Bronchial smooth muscle cell (primary cell): ENCODE results near the gene TTC1. TPM values are rescaled to one million over a fixed set of nuclear protein-coding genes. Genes with fewer than 3 reads are reported as not detected.

Source experiments
- total RNA-seq: library from RNA; depleted of rRNA; stranded (reverse); fragments of >200 nt; gene quantifications from 2 replicates; pipeline ENCODE4 v1.2.1, GENCODE V29; 2014

TTC1 gene
- total RNA-seq, result 25.1 and 41.3 TPM in 2 replicates

GRCh38 chr5:160008877-160009590, at the start of gene TTC1:
TTC1 (plus strand) TSS chr5:160009139; CDS start chr5:160010529, 1,390 bp downstream.

Other genes with a start within 250 kb of the TTC1 start
- gene ADRA1B, start 92.7 kb upstream of the TTC1 start, total RNA-seq, result not detected in 2 replicates
- 7.9 and 10.7 TPM in 2 replicates for gene PWWP2A, start 110.3 kb downstream of the TTC1 start, total RNA-seq
- not detected in 2 replicates for gene FABP6, start 220.4 kb downstream of the TTC1 start, total RNA-seq